ENCODE measurements around the gene SLC35F2.
"Not testable (repeated sequence)": the region's sequence is repeated elsewhere in the genome, so short reads cannot be mapped to it uniquely, and the experiment has no call there.

The SLC35F2 gene

GRCh38 chr11:107856180-107856980 lies 2.2 kb downstream of the SLC35F2 start:
- no peak for ATAC-seq (replicated peaks; ENCODE audit: extremely low read depth, poor library complexity, severe bottlenecking)
- Mint-ChIP-seq H3K36me3 (ENCODE audit: insufficient read depth) (peaks cover 5% of the 10 kb centered on the region), H3K4me1 (peaks cover 48% of the 10 kb centered on the region), H3K4me3 (peak overlapping the region; percentile 96), H3K9me3 (no peaks in the 10 kb centered on the region), H3K27me3 (no peaks in the 10 kb centered on the region), H3K27ac (ENCODE audit: low read depth) (no peak overlapping the region)
- no peak for DNase-seq (ENCODE audit: low spot score in 2 of 2)

- ATAC-seq (replicated peaks; ENCODE audit: extremely low read depth, poor library complexity, severe bottlenecking) (no peak), DNase-seq (ENCODE audit: low spot score in 2 of 2) (no peak)
- no peaks in the 10 kb centered on the region for H3K27me3 Mint-ChIP-seq
- H3K27ac Mint-ChIP-seq (ENCODE audit: low read depth) = peak overlapping the region; percentile 16
- peaks cover 31% of the 10 kb centered on the region for H3K4me1 Mint-ChIP-seq
- no peak overlapping the region for H3K4me3 Mint-ChIP-seq
- peaks cover 5% of the 10 kb centered on the region for H3K36me3 Mint-ChIP-seq (ENCODE audit: insufficient read depth)
- H3K9me3 Mint-ChIP-seq = no peaks in the 10 kb centered on the region
These were observed 5.5 kb downstream of the SLC35F2 start for GRCh38 chr11:107853070-107853469.

DNA sequence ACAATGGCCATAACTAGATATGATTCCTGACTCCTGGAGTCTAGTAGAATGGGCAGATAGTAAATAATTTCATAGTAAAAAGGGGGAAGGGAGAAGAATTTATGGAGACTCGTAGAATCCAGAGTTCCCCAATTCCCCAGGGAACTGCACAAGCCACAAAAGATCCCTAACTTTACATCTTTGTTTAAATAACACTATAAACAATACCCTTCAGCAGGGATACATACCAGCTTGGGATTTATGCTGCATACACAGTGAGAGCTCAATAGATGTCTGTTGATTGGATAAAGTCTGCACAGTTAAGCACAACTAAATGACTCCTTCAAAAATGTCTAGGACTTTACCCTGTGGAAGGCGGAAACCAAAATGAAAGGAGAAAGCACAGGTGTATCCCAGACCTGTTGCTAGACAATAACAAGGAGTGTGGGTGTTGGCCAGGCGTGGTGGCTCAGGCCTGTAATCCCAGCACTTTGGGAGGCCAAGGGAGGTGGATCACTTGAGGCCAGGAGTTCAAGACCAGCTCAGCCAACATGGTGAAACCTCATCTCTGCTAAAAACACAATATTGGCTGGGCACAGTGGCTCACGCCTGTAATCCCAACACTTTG lies 6.8 kb downstream of the SLC35F2 start:
- Mint-ChIP-seq H3K36me3 (ENCODE audit: insufficient read depth) (peaks cover 3% of the 10 kb centered on the region), H3K4me3 (no peak overlapping the region), H3K4me1 (peaks cover 30% of the 10 kb centered on the region), H3K9me3 (no peaks in the 10 kb centered on the region), H3K27ac (ENCODE audit: low read depth) (no peak overlapping the region), H3K27me3 (no peaks in the 10 kb centered on the region)
- DNase-seq (ENCODE audit: low spot score in 2 of 2) (no peak), ATAC-seq (replicated peaks; ENCODE audit: extremely low read depth, poor library complexity, severe bottlenecking) (no peak)

GRCh38 chr11:107849790-107850189 lies 8.8 kb downstream of the SLC35F2 start:
- ATAC-seq (replicated peaks; ENCODE audit: extremely low read depth, poor library complexity, severe bottlenecking) (no peak), DNase-seq (ENCODE audit: low spot score in 2 of 2) (no peak)
- no peaks in the 10 kb centered on the region for H3K9me3 Mint-ChIP-seq
- no peaks in the 10 kb centered on the region for H3K27me3 Mint-ChIP-seq
- H3K27ac Mint-ChIP-seq (ENCODE audit: low read depth) = no peak overlapping the region
- H3K4me3 Mint-ChIP-seq = no peak overlapping the region
- H3K36me3 Mint-ChIP-seq (ENCODE audit: insufficient read depth) = no peaks in the 10 kb centered on the region
- peaks cover 22% of the 10 kb centered on the region for H3K4me1 Mint-ChIP-seq

GRCh38 chr11:107848345-107848744 lies 10.2 kb downstream of the SLC35F2 start:
- no peaks in the 10 kb centered on the region for H3K36me3 Mint-ChIP-seq (ENCODE audit: insufficient read depth)
- no peaks in the 10 kb centered on the region for H3K27me3 Mint-ChIP-seq
- DNase-seq (ENCODE audit: low spot score in 2 of 2) (no peak), ATAC-seq (replicated peaks; ENCODE audit: extremely low read depth, poor library complexity, severe bottlenecking) (no peak)
- peak overlapping the region; percentile 58 for H3K27ac Mint-ChIP-seq (ENCODE audit: low read depth)
- peaks cover 18% of the 10 kb centered on the region for H3K4me1 Mint-ChIP-seq
- no peaks in the 10 kb centered on the region for H3K9me3 Mint-ChIP-seq
- H3K4me3 Mint-ChIP-seq = no peak overlapping the region

DNA sequence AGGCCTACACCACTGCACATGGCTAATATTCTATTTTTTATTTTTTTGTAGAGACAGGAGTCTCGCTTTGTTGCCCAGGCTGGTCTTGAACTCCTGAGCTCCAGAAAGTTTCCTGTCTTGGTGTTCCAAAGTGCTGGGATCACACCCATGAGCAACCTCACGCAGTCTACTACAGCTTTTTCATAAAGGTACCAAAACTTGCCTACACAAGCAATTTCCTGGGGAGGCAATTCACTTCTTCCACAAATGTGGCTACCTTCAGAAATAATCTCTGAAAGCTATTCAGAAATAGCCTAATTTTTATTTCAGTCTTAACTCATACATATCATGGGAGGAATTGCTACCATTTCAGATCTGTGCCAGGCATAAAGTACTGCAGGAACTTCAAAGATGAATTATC lies 11.4 kb downstream of the SLC35F2 start:
- DNase-seq (ENCODE audit: low spot score in 2 of 2) (no peak), ATAC-seq (replicated peaks; ENCODE audit: extremely low read depth, poor library complexity, severe bottlenecking) (no peak)
- no peaks in the 10 kb centered on the region for H3K36me3 Mint-ChIP-seq (ENCODE audit: insufficient read depth)
- no peaks in the 10 kb centered on the region for H3K9me3 Mint-ChIP-seq
- H3K27ac Mint-ChIP-seq (ENCODE audit: low read depth) = peak overlapping the region; percentile 58
- H3K27me3 Mint-ChIP-seq = no peaks in the 10 kb centered on the region
- no peak overlapping the region for H3K4me3 Mint-ChIP-seq
- H3K4me1 Mint-ChIP-seq = peaks cover 21% of the 10 kb centered on the region

DNA sequence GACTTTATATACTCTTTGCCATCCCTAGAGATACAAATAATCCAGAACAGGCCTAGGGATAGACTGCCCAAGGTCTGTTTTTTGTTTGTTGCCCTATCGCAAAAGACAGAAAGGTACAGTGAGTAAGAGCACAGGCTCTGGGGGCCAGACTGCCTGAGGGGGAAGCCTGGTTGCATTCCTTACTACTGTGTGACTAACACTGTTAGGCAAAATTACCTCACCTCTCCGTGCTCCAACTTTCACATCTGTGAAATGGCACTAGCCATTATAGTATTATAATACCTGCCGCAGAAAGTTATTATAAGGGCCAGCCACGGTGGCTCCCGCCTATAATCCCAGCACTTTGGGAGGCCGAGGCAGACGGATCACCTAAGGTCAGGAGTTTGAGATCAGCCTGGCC lies 14.5 kb downstream of the SLC35F2 start:
- Mint-ChIP-seq H3K27ac (ENCODE audit: low read depth) (no peak overlapping the region), H3K36me3 (ENCODE audit: insufficient read depth) (peaks cover 2% of the 10 kb centered on the region), H3K4me1 (peaks cover 30% of the 10 kb centered on the region), H3K4me3 (no peak overlapping the region), H3K9me3 (no peaks in the 10 kb centered on the region), H3K27me3 (no peaks in the 10 kb centered on the region)
- ATAC-seq (replicated peaks; ENCODE audit: extremely low read depth, poor library complexity, severe bottlenecking) = no peak
- DNase-seq (ENCODE audit: low spot score in 2 of 2) = no peak

GRCh38 chr11:107842412-107843100 lies 16.0 kb downstream of the SLC35F2 start:
- peaks cover 27% of the 10 kb centered on the region for H3K4me1 Mint-ChIP-seq
- ATAC-seq (replicated peaks; ENCODE audit: extremely low read depth, poor library complexity, severe bottlenecking) = no peak
- DNase-seq (ENCODE audit: low spot score in 2 of 2) = no peak
- H3K27ac Mint-ChIP-seq (ENCODE audit: low read depth) = no peak overlapping the region
- no peaks in the 10 kb centered on the region for H3K27me3 Mint-ChIP-seq
- no peaks in the 10 kb centered on the region for H3K9me3 Mint-ChIP-seq
- H3K36me3 Mint-ChIP-seq (ENCODE audit: insufficient read depth) = peaks cover 2% of the 10 kb centered on the region
- H3K4me3 Mint-ChIP-seq = no peak overlapping the region

DNA sequence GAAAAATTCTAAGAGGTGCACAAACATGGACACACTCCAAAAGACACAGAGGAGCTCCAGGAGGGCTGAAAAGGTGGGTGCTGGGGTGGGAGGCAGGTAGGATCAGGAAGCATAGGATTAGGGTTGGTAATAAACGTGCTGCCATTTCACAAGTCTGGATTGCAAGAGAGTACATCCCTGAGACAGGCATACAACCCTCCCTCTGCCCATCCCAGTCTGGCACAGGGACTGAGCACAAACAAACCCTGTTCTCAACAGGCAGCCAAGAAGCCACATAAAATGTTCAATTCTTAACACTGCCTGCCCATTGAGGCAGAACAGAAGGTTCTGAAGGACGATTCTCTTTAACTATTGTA lies 18.5 kb downstream of the SLC35F2 start:
- ATAC-seq (replicated peaks; ENCODE audit: extremely low read depth, poor library complexity, severe bottlenecking) = no peak
- no peak overlapping the region for H3K4me3 Mint-ChIP-seq
- peaks cover 23% of the 10 kb centered on the region for H3K4me1 Mint-ChIP-seq
- peak overlapping the region; percentile 84 for H3K27ac Mint-ChIP-seq (ENCODE audit: low read depth)
- no peaks in the 10 kb centered on the region for H3K9me3 Mint-ChIP-seq
- no peak for DNase-seq (ENCODE audit: low spot score in 2 of 2)
- no peaks in the 10 kb centered on the region for H3K27me3 Mint-ChIP-seq
- H3K36me3 Mint-ChIP-seq (ENCODE audit: insufficient read depth) = peaks cover 2% of the 10 kb centered on the region

GRCh38 chr11:107836851-107837250 lies 21.7 kb downstream of the SLC35F2 start:
- Mint-ChIP-seq H3K27ac (ENCODE audit: low read depth) (no peak overlapping the region), H3K4me1 (peaks cover 15% of the 10 kb centered on the region), H3K9me3 (no peaks in the 10 kb centered on the region), H3K4me3 (no peak overlapping the region), H3K36me3 (ENCODE audit: insufficient read depth) (peaks cover 2% of the 10 kb centered on the region), H3K27me3 (no peaks in the 10 kb centered on the region)
- DNase-seq (ENCODE audit: low spot score in 2 of 2) (no peak), ATAC-seq (replicated peaks; ENCODE audit: extremely low read depth, poor library complexity, severe bottlenecking) (no peak)

- DNase-seq (ENCODE audit: low spot score in 2 of 2) (no peak), ATAC-seq (replicated peaks; ENCODE audit: extremely low read depth, poor library complexity, severe bottlenecking) (no peak)
- no peaks in the 10 kb centered on the region for H3K9me3 Mint-ChIP-seq
- no peak overlapping the region for H3K4me3 Mint-ChIP-seq
- no peaks in the 10 kb centered on the region for H3K27me3 Mint-ChIP-seq
- H3K27ac Mint-ChIP-seq (ENCODE audit: low read depth) = no peak overlapping the region
- no peaks in the 10 kb centered on the region for H3K36me3 Mint-ChIP-seq (ENCODE audit: insufficient read depth)
- peaks cover 4% of the 10 kb centered on the region for H3K4me1 Mint-ChIP-seq
These were observed 23.6 kb downstream of the SLC35F2 start for GRCh38 chr11:107834995-107835394.

DNA sequence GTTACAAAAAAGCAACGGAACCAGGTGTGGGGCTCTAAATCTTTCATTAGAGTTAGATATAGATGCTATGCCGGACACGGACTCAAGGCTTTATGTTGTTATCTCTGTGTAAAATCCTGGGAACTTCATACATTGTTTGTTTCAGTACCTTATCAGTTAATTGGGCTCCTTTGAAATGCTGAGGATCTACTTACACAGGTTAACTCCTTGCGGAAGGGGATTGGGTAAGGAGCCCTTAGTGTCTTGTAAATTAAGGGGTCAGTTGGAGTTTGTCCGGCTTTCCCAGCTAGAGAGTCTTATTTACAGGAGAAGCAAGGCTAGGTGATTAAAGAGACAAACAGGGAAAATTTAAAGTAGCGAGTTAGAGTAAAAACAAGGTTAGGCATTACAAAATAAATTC lies 24.7 kb downstream of the SLC35F2 start:
- not testable (repeated sequence) for H3K9me3 Mint-ChIP-seq; H3K4me1 Mint-ChIP-seq; ATAC-seq (replicated peaks; ENCODE audit: extremely low read depth, poor library complexity, severe bottlenecking); H3K36me3 Mint-ChIP-seq (ENCODE audit: insufficient read depth); H3K27ac Mint-ChIP-seq (ENCODE audit: low read depth); H3K27me3 Mint-ChIP-seq; H3K4me3 Mint-ChIP-seq; DNase-seq (ENCODE audit: low spot score in 2 of 2)
